Measurements from ENCODE around the gene TST.
A peak's percentile ranks its signal among the peaks of the same experiment; 100 is the strongest.

Gene TST

DNA sequence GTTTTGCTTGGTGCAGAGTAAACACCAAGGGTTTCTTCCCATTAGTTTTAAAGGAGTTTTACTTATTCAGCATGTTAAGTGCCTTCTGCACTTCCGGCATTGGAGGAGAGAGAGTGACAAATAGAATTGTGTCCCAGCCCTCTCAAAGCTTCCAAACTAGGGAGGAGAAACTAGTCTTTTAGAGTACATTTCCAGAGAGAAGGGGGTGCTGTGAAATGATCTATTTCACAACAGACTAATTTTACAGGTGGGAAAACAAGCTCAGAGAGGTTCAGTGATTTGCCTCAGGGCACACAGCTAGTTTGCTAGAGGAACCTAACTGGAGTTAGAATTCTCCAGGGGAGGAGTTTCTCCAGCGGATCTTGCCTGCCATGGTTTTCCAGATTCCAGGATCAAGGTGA lies 12.9 kb upstream of the TST start:
- no peak for DNase-seq (ENCODE audit: low read depth)

DNA sequence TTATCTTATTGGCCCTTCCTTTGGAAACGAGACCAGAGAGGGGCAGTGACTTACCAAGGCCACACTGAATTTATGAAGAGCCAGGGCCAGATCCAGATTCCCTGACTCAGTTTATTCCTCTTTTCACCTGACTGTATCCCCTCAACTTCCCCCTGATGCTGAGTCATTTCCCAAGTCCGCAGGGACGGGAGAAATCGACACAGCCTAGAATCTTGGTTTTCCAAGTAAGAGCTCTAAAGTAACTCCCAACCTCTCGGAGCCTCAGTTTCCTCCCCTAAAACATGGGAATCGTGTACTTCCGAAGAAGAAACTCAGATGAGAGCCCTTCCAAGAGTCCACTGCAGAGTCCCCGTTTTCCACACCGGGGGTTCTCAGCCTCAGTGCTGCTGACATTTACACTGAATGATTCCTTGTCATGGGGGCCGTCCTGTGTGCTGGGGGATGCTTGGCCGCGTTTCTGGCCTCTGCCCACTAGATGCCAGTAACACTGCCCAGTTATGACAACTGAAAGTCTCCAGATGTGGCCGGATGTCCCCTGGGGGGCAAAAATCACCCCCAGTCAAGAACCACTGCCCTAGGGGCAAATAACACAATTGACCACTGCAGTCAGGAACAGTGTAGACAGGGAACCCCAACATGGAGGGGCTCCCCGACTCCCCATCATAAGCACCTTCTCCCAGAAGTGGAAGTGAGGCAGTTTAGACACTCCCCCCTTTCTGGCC lies 11.5 kb upstream of the TST start:
- no peak for DNase-seq (ENCODE audit: low read depth)

DNA sequence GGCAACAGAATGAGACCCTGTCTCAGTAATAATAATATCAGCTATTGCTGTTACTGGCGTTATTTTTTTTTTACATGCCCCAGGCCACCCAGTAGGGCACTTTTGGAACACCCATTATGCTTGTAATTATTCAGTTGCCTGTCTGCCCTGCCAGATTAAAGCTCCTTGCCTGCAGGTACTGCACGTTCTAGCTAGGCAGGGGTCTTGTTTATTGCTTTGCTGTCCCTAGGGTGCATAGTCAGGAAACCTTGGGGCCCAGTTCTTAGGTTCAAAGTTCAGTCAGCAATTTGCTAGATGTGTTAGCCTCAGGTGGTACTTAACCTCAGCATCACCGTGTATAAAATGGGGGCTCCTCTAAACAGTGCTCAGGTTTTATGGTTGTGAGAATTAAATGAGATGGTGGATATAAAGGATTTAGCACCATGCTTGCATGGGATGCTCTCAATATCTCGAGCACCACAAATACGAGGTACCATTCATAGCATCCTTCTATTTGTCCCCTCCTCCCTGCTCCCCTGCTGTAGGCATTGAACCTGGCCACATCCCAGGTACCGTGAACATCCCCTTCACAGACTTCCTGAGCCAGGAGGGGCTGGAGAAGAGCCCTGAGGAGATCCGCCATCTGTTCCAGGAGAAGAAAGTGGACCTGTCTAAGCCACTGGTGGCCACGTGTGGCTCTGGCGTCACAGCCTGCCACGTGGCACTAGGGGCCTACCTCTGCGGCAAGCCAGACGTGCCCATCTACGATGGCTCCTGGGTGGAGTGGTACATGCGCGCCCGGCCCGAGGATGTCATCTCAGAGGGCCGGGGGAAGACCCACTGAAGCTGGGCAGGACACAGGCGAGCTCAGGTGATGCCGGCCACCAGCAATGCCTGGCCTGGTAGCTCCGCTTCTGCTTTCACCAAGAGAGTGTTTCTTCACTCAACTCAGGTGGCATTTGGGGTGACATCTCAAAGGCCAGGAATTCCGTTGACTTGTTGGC lies 9.7 kb upstream of the TST start:
- no peak for DNase-seq (ENCODE audit: low read depth)

- DNase-seq (ENCODE audit: low read depth), result no peak
Observed at GRCh38 chr22:37027556-37027955, 8.3 kb upstream of the TST start.

DNA sequence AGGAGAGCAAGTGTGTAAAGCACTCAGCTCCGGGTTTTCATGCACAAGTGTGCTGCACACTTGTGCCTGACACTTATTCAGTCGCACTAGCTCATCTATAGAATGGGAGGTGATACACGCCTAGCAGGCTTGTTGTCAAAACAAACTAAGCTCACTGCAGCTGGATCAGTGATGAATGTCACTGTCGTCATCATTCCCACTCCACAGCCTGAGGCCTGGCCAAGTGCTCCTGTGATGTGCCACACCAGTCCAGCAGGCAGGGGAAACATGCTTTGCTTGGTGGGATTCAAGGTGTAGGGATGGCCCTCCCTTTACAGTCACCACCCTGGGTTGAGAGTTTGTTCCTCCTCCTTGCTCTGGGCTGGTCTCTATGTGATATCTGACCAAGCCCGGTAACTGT lies 7.1 kb upstream of the TST start:
- no peak for DNase-seq (ENCODE audit: low read depth)

GRCh38 chr22:37025500-37026070 lies 6.3 kb upstream of the TST start:
- DNase-seq (ENCODE audit: low read depth), result no peak

- no peak for DNase-seq (ENCODE audit: low read depth)
Observed at GRCh38 chr22:37024339-37025157, 5.3 kb upstream of the TST start.

DNA sequence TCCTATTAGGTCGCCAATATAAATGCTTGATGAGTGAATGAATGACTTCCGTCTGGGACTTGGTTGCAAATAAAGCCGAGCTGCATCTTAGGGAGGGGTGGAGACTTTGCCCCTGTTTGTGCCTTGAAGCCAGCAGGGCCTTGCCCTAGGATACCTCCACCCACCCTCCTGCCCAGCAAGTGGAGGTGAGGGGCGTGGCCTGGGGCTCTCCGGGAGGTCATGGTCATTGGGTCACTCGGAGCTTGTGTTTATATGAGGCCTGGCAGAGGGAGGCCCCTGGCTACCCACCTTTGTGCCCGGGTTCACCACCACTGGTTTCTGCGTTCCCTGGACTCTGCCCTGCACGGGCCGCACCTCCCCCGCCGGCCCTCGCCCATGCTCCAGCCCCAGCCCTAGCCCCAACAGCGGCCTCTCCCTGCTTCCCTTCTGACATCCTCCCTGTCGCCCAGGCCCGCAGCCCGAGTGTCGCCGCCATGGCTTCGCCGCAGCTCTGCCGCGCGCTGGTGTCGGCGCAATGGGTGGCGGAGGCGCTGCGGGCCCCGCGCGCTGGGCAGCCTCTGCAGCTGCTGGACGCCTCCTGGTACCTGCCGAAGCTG lies 4.6 kb upstream of the TST start:
- no peak for DNase-seq (ENCODE audit: low read depth)

DNA sequence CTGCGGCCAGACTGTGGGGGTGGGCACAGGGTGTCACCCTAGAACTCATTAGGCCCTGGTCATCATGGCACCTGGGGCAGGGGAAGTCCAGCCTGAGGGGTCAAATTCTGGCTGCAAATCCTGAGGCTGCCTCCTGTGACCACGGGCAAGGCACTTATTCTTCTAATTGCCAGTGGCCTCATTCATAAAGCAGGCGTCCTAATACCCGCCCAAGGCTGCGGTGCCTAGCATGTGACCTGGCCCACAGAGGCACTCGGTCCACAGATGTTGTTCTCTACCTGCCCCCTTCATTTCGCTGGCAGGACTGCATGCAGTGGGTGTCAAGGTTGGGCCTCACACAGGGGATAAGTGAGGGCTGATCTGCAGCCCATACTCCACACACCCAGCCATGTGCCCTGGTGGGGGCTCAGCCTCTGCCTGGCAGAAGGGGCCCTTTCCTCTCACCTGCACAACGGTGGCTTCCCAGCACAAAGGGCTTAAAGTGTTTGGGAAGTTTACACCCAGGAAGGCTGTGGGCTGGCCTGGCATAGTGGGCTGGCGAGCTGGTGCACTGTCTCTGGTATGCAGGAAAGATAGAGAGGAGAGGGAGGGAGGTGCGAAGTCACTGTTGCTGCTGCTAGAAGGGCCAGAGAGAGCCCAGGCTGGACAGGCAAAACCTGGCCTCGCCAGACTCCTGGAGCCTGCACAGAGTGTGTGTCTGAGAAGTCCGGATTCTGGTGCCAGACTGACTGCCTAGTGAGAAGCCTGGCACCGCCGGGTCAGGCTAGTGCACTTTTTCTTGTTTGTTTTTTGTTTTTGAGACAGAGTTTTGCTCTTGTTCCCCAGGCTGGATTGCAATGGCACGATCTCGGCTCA lies 3.5 kb upstream of the TST start:
- DNase-seq (ENCODE audit: low read depth), result no peak

DNA sequence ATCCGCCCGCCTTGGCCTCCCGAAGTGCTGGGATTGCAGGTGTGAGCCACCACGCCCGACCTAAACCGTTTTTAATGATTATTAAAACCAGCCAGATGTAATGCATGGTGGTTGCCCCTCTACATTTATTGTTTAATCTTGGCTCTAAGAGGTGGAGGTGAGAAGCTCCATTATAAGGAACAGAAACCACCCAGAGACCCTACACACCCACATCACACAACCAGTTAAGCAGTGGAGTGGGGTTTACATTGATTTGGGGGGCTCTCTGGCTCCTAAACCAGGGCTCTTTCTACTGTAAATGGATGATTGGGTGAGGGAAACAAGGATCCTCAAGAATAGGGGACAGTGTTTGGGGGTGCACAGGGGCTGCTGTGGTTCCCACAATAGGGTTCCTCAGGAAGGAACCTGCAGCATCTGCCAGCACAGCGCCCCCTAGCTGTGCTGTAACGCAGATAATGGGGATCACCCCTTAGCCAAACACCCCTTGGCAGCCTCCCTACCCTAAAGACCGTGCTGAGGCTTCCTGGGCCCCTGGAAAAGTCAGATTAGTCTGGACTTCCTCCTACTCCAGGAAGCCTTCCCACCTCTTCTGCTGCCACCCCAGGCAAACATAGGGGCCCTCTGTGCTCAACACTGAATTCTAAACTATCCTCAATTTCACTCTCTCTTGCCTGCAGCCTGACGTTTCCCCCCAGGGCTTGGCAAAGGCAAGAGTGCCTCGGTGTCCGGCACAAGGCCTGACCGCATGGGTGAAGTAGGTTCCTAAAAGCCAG lies 2.6 kb upstream of the TST start:
- DNase-seq (ENCODE audit: low read depth), result peak; percentile 65

DNA sequence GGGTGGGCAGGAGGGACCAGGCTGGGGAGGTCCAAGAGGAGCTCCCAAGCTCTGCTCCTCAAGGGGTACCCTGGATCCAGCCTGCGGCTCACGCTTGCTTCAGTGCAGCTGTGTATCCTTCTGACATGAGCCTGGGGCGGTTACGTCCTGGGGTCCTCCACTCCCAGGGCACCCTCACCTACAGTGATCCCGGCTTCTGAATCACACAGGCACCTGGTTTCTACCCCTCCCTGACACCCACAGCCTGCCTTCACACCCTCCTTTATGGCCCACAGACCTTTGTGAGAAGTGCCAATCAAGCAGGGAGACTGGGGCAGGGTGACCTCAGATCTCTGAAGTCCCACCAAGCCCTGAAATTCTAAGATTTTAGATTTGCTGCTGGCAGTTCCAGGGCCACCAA lies 1.8 kb upstream of the TST start:
- DNase-seq (ENCODE audit: low read depth), result no peak

DNA sequence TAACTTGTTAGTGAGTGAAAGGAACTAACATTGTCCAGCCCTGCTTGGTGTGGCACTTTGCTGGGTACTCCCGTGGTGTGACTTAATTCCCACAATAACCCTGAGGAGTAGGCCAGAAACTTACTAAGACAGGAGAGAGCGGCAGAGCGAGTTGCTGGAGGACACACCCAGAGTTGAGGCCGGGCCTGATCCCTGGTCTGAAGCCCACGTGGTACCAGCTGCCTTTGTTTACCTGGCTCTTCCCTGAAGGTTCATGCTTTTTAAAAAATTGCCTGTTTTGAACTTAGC lies 889 bp upstream of the TST start:
- DNase-seq (ENCODE audit: low read depth), result no peak

- no peak for DNase-seq (ENCODE audit: low read depth)
Observed at GRCh38 chr22:37018815-37019308, 385 bp downstream of the TST start.

DNA sequence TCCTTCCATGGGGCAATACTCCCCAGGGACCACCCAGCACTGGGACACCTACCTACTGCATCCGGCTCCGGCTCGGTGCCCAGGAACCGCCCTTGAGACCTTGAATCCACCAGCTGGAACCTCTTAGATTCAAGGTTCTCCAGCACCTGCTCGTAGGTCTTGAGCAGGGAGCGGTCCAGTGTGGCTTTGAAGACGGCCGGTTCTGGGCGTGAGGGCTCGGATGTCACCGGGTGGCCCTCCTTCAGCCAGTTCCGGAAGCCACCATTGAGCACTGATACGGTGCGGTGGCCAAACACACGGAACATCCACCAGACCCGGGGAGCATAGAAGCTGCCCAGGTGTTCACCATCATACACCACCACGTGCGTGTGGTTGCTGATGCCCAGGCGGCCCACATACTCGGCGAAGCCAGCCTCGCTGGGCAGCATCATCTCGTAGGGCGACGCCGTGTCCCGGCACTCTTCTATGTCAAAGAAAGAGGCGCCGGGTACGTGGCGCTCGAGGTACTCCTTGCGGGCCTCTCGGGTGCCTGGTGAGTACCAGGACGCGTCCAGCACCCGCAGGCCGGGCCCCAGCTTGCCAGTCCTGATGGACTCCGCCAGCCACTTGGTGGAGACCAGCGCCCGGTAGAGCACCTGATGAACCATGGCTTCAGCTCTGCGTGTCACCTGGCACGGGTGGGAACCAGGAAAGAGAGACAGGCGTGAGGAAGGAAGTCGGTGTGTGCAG lies 997 bp downstream of the TST start:
- DNase-seq (ENCODE audit: low read depth), result no peak

DNA sequence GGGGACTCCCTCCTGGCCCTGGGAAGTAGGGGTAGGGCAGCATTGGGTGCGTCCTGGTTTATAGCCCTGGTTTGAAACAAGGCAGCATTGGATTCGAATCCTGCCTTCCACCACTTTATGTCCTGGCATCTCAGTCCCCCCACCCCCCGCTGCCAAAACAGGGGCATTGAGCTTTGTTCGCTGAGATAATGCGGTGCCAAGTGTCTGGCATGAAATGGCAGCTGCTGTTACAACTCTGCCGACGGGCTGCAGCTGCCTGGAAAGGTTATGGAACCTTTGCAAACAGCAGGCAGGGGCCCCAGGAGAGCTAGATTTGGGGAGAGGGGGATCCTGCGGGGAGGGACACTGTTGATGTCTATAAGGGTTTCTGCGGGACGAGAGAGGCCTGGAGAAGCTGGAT lies 1.9 kb downstream of the TST start:
- no peak for DNase-seq (ENCODE audit: low read depth)

DNA sequence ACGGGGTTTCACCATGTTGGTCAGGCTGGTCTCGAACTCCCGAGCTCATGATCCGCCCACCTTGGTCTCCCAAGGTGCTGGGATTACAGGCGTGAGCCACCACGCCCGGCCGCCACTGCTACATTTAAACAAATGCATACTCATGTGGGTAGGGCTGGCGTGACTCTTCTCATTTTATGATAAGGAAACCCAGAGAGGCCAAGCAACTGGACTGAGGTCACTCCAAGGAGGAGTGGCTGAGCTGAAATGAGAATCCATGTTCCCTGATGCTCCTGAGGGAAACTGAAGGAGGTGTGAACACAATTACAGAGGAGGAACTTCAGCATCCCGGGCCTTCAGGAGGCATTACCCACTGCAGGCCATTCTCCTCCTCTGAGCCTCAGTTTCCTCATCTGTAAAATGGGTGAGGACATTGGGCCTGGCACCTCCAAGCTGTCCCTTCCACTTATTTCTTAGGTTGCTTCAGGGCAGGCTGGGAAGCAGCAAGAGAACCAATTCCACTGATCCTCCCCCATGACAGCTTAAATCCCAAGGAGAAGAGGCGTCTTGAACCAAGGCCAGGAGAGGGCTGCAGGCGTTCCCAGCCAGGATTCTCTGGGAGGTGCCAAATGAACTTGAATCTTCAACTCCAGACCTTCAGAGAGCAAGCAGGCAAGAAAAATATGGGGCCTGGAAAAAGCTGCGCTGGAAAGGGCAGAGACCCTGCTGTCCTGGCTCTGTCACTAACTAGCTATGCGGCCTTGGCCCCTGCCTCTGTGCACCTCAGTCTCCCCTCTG lies 2.9 kb downstream of the TST start:
- DNase-seq (ENCODE audit: low read depth), result no peak

DNA sequence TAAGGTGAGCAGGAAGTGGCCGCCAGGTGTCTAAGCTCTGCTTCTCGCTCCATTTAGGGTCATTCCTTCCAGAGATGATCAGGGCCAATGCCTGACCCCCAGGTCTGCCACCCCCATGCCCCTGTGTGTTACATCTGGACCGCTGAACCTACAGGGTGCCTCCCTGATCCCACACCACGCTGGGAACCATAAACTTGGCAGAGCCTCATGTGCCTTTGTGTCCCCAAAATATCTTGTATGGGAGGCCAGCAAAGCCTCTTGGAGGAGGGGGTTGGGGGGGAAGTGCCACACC lies 3.7 kb downstream of the TST start:
- DNase-seq (ENCODE audit: low read depth), result no peak

DNA sequence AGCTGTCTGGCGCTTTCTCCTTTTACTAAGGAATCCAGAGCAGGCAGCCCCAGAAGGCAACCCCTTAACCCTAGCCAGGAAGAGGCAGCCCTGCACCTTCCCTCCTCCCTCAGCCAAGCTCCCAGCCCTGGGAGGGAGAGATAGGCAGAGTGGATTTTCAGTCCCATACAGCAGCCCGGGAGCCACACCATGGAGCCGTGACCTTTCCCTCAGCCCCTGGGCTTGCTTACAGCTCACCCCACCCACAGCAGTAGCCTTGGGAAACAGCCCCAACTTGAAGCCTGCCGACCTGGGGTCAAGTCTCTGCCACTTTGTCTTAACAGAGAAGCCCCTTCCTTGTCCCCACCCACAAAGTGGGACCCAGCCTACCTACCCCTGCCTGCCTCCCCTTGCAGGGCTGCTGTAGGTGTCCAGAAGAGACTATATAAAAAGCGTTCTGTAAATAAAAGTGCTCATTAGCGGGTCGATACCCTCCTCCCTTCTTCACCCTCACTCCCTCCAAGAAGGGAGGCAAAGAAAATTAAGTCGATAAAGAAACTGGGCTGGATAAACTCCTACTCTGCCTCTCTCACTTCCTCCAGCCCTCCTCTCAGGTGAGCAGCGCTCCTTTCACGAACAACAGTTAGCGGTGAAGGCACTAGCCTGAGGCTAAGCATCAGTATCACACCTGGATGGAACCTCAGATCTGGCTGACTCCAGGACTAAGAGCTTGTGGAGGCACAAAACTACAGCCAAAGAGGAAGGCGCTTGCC lies 4.2 kb downstream of the TST start:
- DNase-seq (ENCODE audit: low read depth), result no peak
